HepG2 (cell line): ENCODE measurements around the gene DDR2. TPM values are rescaled to one million over a fixed set of nuclear protein-coding genes. Genes with fewer than 3 reads are reported as not detected.

Experiments
- ATAC-seq: fragments of 200-7000 bp; cut with Tn5 transposase; 3 replicates; pipeline ENCODE4 v1.9.1; 2020; ENCODE audit warnings: mild to moderate bottlenecking, moderate library complexity
- BruUV-seq: library from RNA; stranded (reverse); fragments of 400-500 nt; replicated peaks from 2 replicates; lab custom pipeline; 2021; lab: Mats Ljungman, UMichigan
- CTCF ChIA-PET: fragments of 300-600 bp; formaldehyde crosslinking; extraction: SDS; loops from one replicate; lab custom pipeline; 2021; ENCODE audit warnings: low total read pairs, inconsistent platforms, low intra/inter-chr PET ratio; lab: Yijun Ruan, JAX
- POLR2A ChIA-PET: fragments of 350-600 bp; sonication (Branson Sonifier 250); formaldehyde crosslinking; loops from one replicate; lab custom pipeline; 2020; ENCODE audit warnings: antibody characterized with exemption, inconsistent platforms; lab: Yijun Ruan, JAX
- DNase-seq: peaks from one replicate; pipeline ENCODE4 v3.0.0-alpha.2; 2015; ENCODE audit warnings: low spot score
- FAIRE-seq: peaks from 3 replicates; lab custom pipeline; 2011; peaks lifted over from hg19 to GRCh38; lab: Jason Lieb, UNC
- H2AFZ ChIP-seq: one replicate; pipeline ENCODE4 v1.6.1; 2011; ENCODE audit warnings: low read length, inconsistent platforms
- H3K27ac ChIP-seq: fragments of 300-600 bp; 3 replicates; pipeline ENCODE4 v1.8.0; 2011; ENCODE audit warnings: mixed run types, mild to moderate bottlenecking, mixed read lengths, low read length, inconsistent platforms; ENCODE audit not compliant: insufficient read depth; ENCODE audit errors: extremely low read length
- H3K27me3 ChIP-seq, 2 experiments: fragments of 200-600 bp in 1 of 2; 2 replicates in 1 of 2; 3 replicates in 1 of 2; pipeline versions ENCODE4 v1.6.0 to v1.8.0; 2011; ENCODE audit warnings: low read length in 2 of 2, mild to moderate bottlenecking in 2 of 2, moderate library complexity in 2 of 2, inconsistent platforms in 1 of 2; ENCODE audit not compliant: insufficient read depth in 2 of 2, control insufficient read depth in 1 of 2
- H3K36me3 ChIP-seq, 2 experiments: fragments of 200-600 bp in 1 of 2; replicated peaks in 1 of 2; 2 replicates in 1 of 2; 3 replicates in 1 of 2; pipeline versions ENCODE4 v1.5.1 to v1.8.0; 2011; ENCODE audit warnings: low read length in 2 of 2, inconsistent platforms in 1 of 2; ENCODE audit not compliant: insufficient read depth in 2 of 2, control insufficient read depth in 1 of 2
- H3K4me1 ChIP-seq: 2 replicates; pipeline ENCODE4 v1.5.1; 2012; ENCODE audit warnings: low read length, inconsistent platforms; ENCODE audit not compliant: insufficient read depth
- H3K4me2 ChIP-seq: 2 replicates; pipeline ENCODE4 v1.6.0; 2011; ENCODE audit warnings: low read depth, low read length, inconsistent platforms
- H3K4me3 ChIP-seq, 3 experiments: fragments of 200-600 bp in 1 of 3; sonication (generic), shearing (Covaris generic) in 1 of 3; replicated peaks in 1 of 3; 2 replicates each; pipeline ENCODE4 v1.5.1; 2011 to 2016; ENCODE audit warnings: low read length in 3 of 3, inconsistent platforms in 2 of 3, low read depth in 2 of 3, mild to moderate bottlenecking in 2 of 3, control low read depth in 1 of 3, mixed read lengths in 1 of 3; ENCODE audit not compliant: insufficient read depth in 1 of 3
- H3K79me2 ChIP-seq: one replicate; pipeline ENCODE4 v1.6.1; 2011; ENCODE audit warnings: low read length, inconsistent platforms; ENCODE audit not compliant: insufficient read depth
- H3K9ac ChIP-seq: 2 replicates; pipeline ENCODE4 v1.6.0; 2011; ENCODE audit warnings: mild to moderate bottlenecking, low read depth, low read length, inconsistent platforms; ENCODE audit not compliant: insufficient read depth
- H3K9me3 ChIP-seq: 2 replicates; pipeline ENCODE4 v1.5.1; 2012; ENCODE audit warnings: mild to moderate bottlenecking, low read length
- H4K20me1 ChIP-seq: 2 replicates; pipeline ENCODE4 v1.6.0; 2011; ENCODE audit warnings: inconsistent platforms, mild to moderate bottlenecking, low read length, moderate library complexity; ENCODE audit not compliant: insufficient read depth
- BRCA1 ChIP-seq: sonication (generic); formaldehyde crosslinking; IDR thresholded peaks from 2 replicates; pipeline ENCODE4 v1.4.0; 2020; ENCODE audit warnings: missing genetic modification reagents
- DNMT3B ChIP-seq: conservative IDR thresholded peaks from 2 replicates; pipeline ENCODE4 v1.6.1; 2016; ENCODE audit warnings: missing biosample characterization, control low read depth
- MLLT10 ChIP-seq: sonication (generic); formaldehyde crosslinking; IDR thresholded peaks from 2 replicates; pipeline ENCODE4 v1.4.0; 2020; ENCODE audit warnings: missing genetic modification reagents
- SPEN ChIP-seq: sonication (generic); formaldehyde crosslinking; IDR thresholded peaks from 2 replicates; pipeline ENCODE4 v1.5.1; 2020; ENCODE audit warnings: low read depth, mild to moderate bottlenecking, missing genetic modification reagents
- THYN1 ChIP-seq: sonication (generic); formaldehyde crosslinking; IDR thresholded peaks from 2 replicates; pipeline ENCODE4 v1.8.1; 2023; ENCODE audit warnings: low read depth, mild to moderate bottlenecking, moderate library complexity, missing genetic modification reagents, borderline replicate concordance
- ZIK1 ChIP-seq: sonication (generic); formaldehyde crosslinking; IDR thresholded peaks from 2 replicates; pipeline ENCODE4 v1.5.0; 2020; ENCODE audit warnings: mild to moderate bottlenecking, low read depth, missing genetic modification reagents, borderline replicate concordance
- ZNF737 ChIP-seq: sonication (generic); formaldehyde crosslinking; IDR thresholded peaks from 2 replicates; pipeline ENCODE4 v1.5.0; 2020; ENCODE audit warnings: missing genetic modification reagents, mild to moderate bottlenecking, borderline replicate concordance
- WGBS: methylation state at CpG from one replicate; pipeline ENCODE4 v1.1.6; 2017; ENCODE audit warnings: low lambda C conversion rate; 5-methylcytosine and 5-hydroxymethylcytosine counted together
- in situ Hi-C: cut with HindIII; loops from 2 replicates; pipeline ENCODE4 v1.10.0; 2017; ENCODE audit warnings: low pct_unique_long_range_greater_than_20kb; ENCODE audit not compliant: extremely low pct_ligation_motif_present
- intact Hi-C: fragments of 100-400 bp; cut with micrococcal nuclease; formaldehyde crosslinking; loops from one replicate; pipeline ENCODE4 v1.10.0; 2022; ENCODE audit not compliant: unreplicated experiment
- polyA plus RNA-seq, 8 experiments: library from polyadenylated mRNA; depleted of rRNA in 3 of 8; stranded (reverse) in 7 of 8; unstranded in 1 of 8; fragments of >200 nt; fragmentation: Illumina TruSeq in 4 of 8; extraction: Trizol in 4 of 8; gene quantifications; 2 replicates each; pipeline versions ENCODE4 v1.2.1 to v1.2.3, GENCODE V29; 2011 to 2016; ENCODE audit warnings: low read depth in 4 of 8, missing spikeins in 1 of 8, mixed read lengths in 1 of 8; ENCODE audit not compliant: insufficient read depth in 1 of 8
- total RNA-seq, 5 experiments: library from RNA; depleted of rRNA; stranded (reverse); fragments of >200 nt; fragmentation: Illumina TruSeq; extraction: Trizol; gene quantifications; 2 replicates each; pipeline ENCODE4 v1.2.3, GENCODE V29; 2016; ENCODE audit warnings: low read depth in 1 of 5
- TF ChIP-seq, protein P1 (sequence below): sonication (generic); formaldehyde crosslinking; IDR thresholded peaks from 2 replicates; pipeline ENCODE4 v1.8.1; 2022; ENCODE audit warnings: mild to moderate bottlenecking, missing genetic modification reagents
- TF ChIP-seq, protein P2 (sequence below): sonication (generic); formaldehyde crosslinking; IDR thresholded peaks from one replicate; pipeline ENCODE4 v1.5.1; 2020; ENCODE audit warnings: mild to moderate bottlenecking, missing genetic modification reagents; ENCODE audit errors: not compliant biosample characterization
- TF ChIP-seq, protein P3 (sequence below): sonication (generic); formaldehyde crosslinking; IDR thresholded peaks from 2 replicates; pipeline ENCODE4 v1.5.1; 2020; ENCODE audit warnings: mild to moderate bottlenecking, missing genetic modification reagents

The DDR2 gene
- total and polyA plus RNA-seq, 2 of the 13 experiments (the other 11 are each of a cell fraction or from before 2014, with no cell fraction given), result 0.36 to 0.38 TPM

DNA sequence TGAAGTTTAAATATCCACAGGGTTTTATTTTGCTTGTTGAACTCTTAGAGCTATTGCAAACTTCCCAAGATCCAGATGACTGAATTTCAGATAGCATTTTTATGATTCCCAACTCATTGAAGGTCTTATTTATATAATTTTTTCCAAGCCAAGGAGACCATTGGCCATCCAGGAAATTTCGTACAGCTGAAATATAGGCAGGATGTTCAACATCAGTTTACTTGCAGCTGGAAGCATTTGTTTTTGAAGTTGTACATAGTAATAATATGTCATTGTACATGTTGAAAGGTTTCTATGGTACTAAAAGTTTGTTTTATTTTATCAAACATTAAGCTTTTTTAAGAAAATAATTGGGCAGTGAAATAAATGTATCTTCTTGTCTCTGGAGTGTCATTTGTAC is 32.8 kb upstream of the DDR2 start:
- H3K79me2 ChIP-seq, result no peaks in the 10 kb centered on the region
- no peaks in the 10 kb centered on the region for H3K27me3 ChIP-seq
- DNase-seq (no peak), FAIRE-seq (no peak), ATAC-seq (no peak)
- intact Hi-C loops (loop anchor here (5.0 kb wide), 1 partner anchor 37 kb away; the partner anchor contains the start of gene UAP1), in situ Hi-C loops (no loop called here)
- POLR2A ChIA-PET, result no interaction called here
- CTCF ChIA-PET, result no interaction called here
- BruUV-seq, result no TSS peak
- 96% methylated on average over 1 of the region's 1 CpG for WGBS
- H3K4me3 ChIP-seq, result no peak overlapping the region
- H3K9ac ChIP-seq, result no peak overlapping the region
- H3K4me1 ChIP-seq, result peaks cover 19% of the 10 kb centered on the region
- peaks cover 3 to 41% of the 10 kb centered on the region in 2 experiments for H3K36me3 ChIP-seq
- H3K9me3 ChIP-seq, result no peaks in the 10 kb centered on the region
- no peak overlapping the region for H3K27ac ChIP-seq
- H4K20me1 ChIP-seq, result no peaks in the 10 kb centered on the region
- no peak overlapping the region for H2AFZ ChIP-seq
- H3K4me2 ChIP-seq, result no peak overlapping the region
- TF ChIP-seq ZIK1 (no peak), MLLT10 (no peak), THYN1 (CRISPR knock-in tag) (no peak), DNMT3B (no peak), ZNF737 (CRISPR knock-in tag) (no peak), SPEN (no peak), BRCA1 (CRISPR knock-in tag) (no peak)
- TF ChIP-seq, protein P1, sequence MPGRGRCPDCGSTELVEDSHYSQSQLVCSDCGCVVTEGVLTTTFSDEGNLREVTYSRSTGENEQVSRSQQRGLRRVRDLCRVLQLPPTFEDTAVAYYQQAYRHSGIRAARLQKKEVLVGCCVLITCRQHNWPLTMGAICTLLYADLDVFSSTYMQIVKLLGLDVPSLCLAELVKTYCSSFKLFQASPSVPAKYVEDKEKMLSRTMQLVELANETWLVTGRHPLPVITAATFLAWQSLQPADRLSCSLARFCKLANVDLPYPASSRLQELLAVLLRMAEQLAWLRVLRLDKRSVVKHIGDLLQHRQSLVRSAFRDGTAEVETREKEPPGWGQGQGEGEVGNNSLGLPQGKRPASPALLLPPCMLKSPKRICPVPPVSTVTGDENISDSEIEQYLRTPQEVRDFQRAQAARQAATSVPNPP (CRISPR knock-in tag), result no peak
- TF ChIP-seq, protein P2, sequence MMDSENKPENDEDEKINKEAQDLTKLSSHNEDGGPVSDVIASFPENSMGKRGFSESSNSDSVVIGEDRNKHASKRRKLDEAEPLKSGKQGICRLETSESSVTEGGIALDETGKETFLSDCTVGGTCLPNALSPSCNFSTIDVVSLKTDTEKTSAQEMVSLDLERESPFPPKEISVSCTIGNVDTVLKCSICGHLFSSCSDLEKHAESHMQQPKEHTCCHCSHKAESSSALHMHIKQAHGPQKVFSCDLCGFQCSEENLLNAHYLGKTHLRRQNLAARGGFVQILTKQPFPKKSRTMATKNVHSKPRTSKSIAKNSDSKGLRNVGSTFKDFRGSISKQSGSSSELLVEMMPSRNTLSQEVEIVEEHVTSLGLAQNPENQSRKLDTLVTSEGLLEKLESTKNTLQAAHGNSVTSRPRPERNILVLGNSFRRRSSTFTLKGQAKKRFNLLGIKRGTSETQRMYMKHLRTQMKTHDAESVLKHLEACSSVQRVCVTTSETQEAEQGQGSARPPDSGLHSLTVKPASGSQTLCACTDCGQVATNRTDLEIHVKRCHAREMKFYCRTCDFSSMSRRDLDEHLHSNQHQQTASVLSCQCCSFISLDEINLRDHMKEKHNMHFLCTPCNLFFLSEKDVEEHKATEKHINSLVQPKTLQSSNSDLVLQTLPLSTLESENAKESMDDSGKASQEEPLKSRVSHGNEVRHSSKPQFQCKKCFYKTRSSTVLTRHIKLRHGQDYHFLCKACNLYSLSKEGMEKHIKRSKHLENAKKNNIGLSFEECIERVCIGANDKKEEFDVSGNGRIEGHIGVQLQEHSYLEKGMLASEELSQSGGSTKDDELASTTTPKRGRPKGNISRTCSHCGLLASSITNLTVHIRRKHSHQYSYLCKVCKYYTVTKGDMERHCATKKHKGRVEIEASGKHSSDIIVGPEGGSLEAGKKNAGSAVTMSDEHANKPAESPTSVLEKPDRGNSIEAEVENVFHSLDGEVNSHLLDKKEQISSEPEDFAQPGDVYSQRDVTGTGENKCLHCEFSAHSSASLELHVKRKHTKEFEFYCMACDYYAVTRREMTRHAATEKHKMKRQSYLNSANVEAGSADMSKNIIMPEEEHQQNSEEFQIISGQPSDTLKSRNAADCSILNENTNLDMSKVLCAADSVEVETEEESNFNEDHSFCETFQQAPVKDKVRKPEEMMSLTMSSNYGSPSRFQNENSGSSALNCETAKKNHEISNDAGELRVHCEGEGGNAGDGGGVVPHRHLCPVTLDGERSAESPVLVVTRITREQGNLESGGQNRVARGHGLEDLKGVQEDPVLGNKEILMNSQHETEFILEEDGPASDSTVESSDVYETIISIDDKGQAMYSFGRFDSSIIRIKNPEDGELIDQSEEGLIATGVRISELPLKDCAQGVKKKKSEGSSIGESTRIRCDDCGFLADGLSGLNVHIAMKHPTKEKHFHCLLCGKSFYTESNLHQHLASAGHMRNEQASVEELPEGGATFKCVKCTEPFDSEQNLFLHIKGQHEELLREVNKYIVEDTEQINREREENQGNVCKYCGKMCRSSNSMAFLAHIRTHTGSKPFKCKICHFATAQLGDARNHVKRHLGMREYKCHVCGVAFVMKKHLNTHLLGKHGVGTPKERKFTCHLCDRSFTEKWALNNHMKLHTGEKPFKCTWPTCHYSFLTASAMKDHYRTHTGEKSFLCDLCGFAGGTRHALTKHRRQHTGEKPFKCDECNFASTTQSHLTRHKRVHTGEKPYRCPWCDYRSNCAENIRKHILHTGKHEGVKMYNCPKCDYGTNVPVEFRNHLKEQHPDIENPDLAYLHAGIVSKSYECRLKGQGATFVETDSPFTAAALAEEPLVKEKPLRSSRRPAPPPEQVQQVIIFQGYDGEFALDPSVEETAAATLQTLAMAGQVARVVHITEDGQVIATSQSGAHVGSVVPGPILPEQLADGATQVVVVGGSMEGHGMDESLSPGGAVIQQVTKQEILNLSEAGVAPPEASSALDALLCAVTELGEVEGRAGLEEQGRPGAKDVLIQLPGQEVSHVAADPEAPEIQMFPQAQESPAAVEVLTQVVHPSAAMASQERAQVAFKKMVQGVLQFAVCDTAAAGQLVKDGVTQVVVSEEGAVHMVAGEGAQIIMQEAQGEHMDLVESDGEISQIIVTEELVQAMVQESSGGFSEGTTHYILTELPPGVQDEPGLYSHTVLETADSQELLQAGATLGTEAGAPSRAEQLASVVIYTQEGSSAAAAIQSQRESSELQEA, result no peak
- TF ChIP-seq, protein P3, sequence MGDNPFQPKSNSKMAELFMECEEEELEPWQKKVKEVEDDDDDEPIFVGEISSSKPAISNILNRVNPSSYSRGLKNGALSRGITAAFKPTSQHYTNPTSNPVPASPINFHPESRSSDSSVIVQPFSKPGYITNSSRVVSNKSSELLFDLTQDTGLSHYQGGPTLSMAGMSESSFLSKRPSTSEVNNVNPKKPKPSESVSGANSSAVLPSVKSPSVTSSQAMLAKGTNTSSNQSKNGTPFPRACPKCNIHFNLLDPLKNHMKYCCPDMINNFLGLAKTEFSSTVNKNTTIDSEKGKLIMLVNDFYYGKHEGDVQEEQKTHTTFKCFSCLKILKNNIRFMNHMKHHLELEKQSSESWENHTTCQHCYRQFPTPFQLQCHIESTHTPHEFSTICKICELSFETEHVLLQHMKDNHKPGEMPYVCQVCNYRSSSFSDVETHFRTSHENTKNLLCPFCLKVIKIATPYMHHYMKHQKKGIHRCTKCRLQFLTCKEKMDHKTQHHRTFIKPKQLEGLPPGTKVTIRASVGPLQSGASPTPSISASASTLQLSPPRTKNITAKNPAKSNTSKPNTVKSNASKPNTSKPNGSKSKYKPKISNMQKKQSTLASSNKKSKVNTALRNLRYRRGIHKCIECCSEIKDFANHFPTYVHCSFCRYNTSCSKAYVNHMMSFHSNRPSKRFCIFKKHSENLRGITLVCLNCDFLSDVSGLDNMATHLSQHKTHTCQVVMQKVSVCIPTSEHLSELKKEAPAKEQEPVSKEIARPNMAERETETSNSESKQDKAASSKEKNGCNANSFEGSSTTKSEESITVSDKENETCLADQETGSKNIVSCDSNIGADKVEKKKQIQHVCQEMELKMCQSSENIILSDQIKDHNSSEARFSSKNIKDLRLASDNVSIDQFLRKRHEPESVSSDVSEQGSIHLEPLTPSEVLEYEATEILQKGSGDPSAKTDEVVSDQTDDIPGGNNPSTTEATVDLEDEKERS, result no peak
